GM12878 (cell line): ENCODE data around the gene TEX264. TPM values are rescaled to one million over a fixed set of nuclear protein-coding genes. Genes with fewer than 3 reads are reported as not detected.

Experiments used
- ATAC-seq: fragments of 200-7000 bp; cut with Tn5 transposase; 3 replicates; pipeline ENCODE4 v1.9.1; 2020; ENCODE audit warnings: mild to moderate bottlenecking, moderate library complexity
- BruUV-seq: library from RNA; stranded (reverse); fragments of 400-500 nt; replicated peaks from 2 replicates; lab custom pipeline; 2021; lab: Mats Ljungman, UMichigan
- CTCF ChIA-PET: fragments of 300-600 bp; sonication (Branson Sonifier 250); formaldehyde crosslinking; extraction: SDS; loops from one replicate; lab custom pipeline; 2021; ENCODE audit warnings: inconsistent platforms; lab: Yijun Ruan, JAX
- POLR2A ChIA-PET: fragments of 350-600 bp; formaldehyde crosslinking; extraction: SDS; loops from one replicate; lab custom pipeline; 2021; ENCODE audit warnings: inconsistent platforms; lab: Charles Lee
- RAD21 ChIA-PET: fragments of 300-600 bp; sonication (Branson Sonifier 250); formaldehyde crosslinking; loops from one replicate; lab custom pipeline; 2023; ENCODE audit warnings: antibody characterized with exemption; ENCODE audit not compliant: unreplicated experiment; lab: Charles Lee
- SMC1A ChIA-PET: fragments of 300-600 bp; sonication (Branson Sonifier 250); formaldehyde crosslinking; loops from one replicate; lab custom pipeline; 2023; ENCODE audit not compliant: unreplicated experiment, uncharacterized antibody; lab: Charles Lee
- DNase-seq: peaks from one replicate; pipeline ENCODE4 v3.0.0-alpha.2; 2011; ENCODE audit warnings: low read depth, low spot score
- FAIRE-seq: peaks from 3 replicates; lab custom pipeline; 2011; peaks lifted over from hg19 to GRCh38; lab: Jason Lieb, UNC
- H2AFZ ChIP-seq: 2 replicates; pipeline ENCODE4 v1.6.0; 2011; ENCODE audit warnings: low read depth, low read length, control low read depth; ENCODE audit not compliant: control insufficient read depth
- H3K27ac ChIP-seq: 2 replicates; pipeline ENCODE4 v1.5.1; 2011; ENCODE audit warnings: control low read depth; ENCODE audit not compliant: control insufficient read depth, insufficient read depth
- H3K27me3 ChIP-seq, 2 experiments: replicated peaks in 1 of 2; 2 replicates each; pipeline versions ENCODE4 v1.6.0 to v1.6.1; 2011; ENCODE audit warnings: low read length in 1 of 2; ENCODE audit not compliant: control insufficient read depth in 2 of 2, insufficient read depth in 2 of 2
- H3K36me3 ChIP-seq, 2 experiments: 2 replicates each; pipeline ENCODE4 v1.5.1; 2011; ENCODE audit warnings: low read length in 1 of 2; ENCODE audit not compliant: control insufficient read depth in 2 of 2, insufficient read depth in 2 of 2
- H3K4me1 ChIP-seq: 2 replicates; pipeline ENCODE4 v1.6.1; 2011; ENCODE audit warnings: mild to moderate bottlenecking, low read length, moderate library complexity, mixed read lengths; ENCODE audit not compliant: control insufficient read depth, insufficient read depth
- H3K4me2 ChIP-seq: 2 replicates; pipeline ENCODE4 v1.6.0; 2011; ENCODE audit warnings: control low read depth; ENCODE audit not compliant: control insufficient read depth, insufficient read depth
- H3K4me3 ChIP-seq: fragments of 200-600 bp; sonication (generic); 2 replicates; pipeline ENCODE4 v1.5.1; 2016
- H3K79me2 ChIP-seq: 2 replicates; pipeline ENCODE4 v1.6.0; 2011; ENCODE audit warnings: low read length; ENCODE audit not compliant: control insufficient read depth, insufficient read depth
- H3K9ac ChIP-seq: 2 replicates; pipeline ENCODE4 v1.8.0; 2011; ENCODE audit warnings: low read length, control low read depth, mixed read lengths; ENCODE audit not compliant: control insufficient read depth, insufficient read depth
- H3K9me3 ChIP-seq: replicated peaks from 3 replicates; pipeline ENCODE4 v1.5.1; 2011; ENCODE audit warnings: mild to moderate bottlenecking, low read length; ENCODE audit not compliant: control insufficient read depth, insufficient read depth
- H4K20me1 ChIP-seq: 2 replicates; pipeline ENCODE4 v1.6.0; 2011; ENCODE audit not compliant: control insufficient read depth, insufficient read depth
- EZH2 ChIP-seq: IDR thresholded peaks from 2 replicates; pipeline ENCODE4 v1.6.1; 2012; ENCODE audit warnings: low read depth, mild to moderate bottlenecking, control low read depth, inconsistent platforms, low read length, borderline replicate concordance; ENCODE audit not compliant: control insufficient read depth
- FOXK2 ChIP-seq: fragments of 450-650 bp; IDR thresholded peaks from 2 replicates; pipeline ENCODE4 v1.6.1; 2017; ENCODE audit warnings: mild to moderate bottlenecking, moderate library complexity
- FOXM1 ChIP-seq: IDR thresholded peaks from 2 replicates; pipeline ENCODE4 v1.6.1; 2012; ENCODE audit warnings: low read depth, mild to moderate bottlenecking, inconsistent platforms, low read length, moderate library complexity
- LARP7 ChIP-seq: fragments of 450-650 bp; IDR thresholded peaks from 2 replicates; pipeline ENCODE4 v1.6.1; 2017; ENCODE audit warnings: mild to moderate bottlenecking
- NBN ChIP-seq: fragments of 450-650 bp; IDR thresholded peaks from 2 replicates; pipeline ENCODE4 v1.6.1; 2016
- NR2C2 ChIP-seq: IDR thresholded peaks from 2 replicates; pipeline ENCODE4 v1.6.1; 2011; ENCODE audit warnings: borderline replicate concordance, low read depth; ENCODE audit not compliant: control insufficient read depth, insufficient read length
- REST ChIP-seq: IDR thresholded peaks from 2 replicates; pipeline ENCODE4 v1.6.1; 2012; ENCODE audit warnings: mild to moderate bottlenecking, low read depth, low read length
- SIN3A ChIP-seq: IDR thresholded peaks from 2 replicates; pipeline ENCODE4 v1.6.1; 2012; ENCODE audit warnings: low read depth, low read length, improper control_type of control experiment
- SREBF2 ChIP-seq: IDR thresholded peaks from 2 replicates; pipeline ENCODE4 v1.6.1; 2012; ENCODE audit warnings: mild to moderate bottlenecking, low read length
- STAT3 ChIP-seq: IDR thresholded peaks from 2 replicates; pipeline ENCODE4 v1.6.1; 2011; ENCODE audit warnings: low read depth, low read length, improper control_type of control experiment
- ZNF217 ChIP-seq: fragments of 450-650 bp; IDR thresholded peaks from 2 replicates; pipeline ENCODE4 v1.6.1; 2017; ENCODE audit warnings: antibody characterized with exemption, mild to moderate bottlenecking
- WGBS: methylation state at CpG from one replicate; pipeline ENCODE4 v1.1.6; 2016; ENCODE audit warnings: low lambda C conversion rate; ENCODE audit not compliant: insufficient replicate concordance, insufficient coverage; ENCODE audit errors: missing lambda C conversion rate; 5-methylcytosine and 5-hydroxymethylcytosine counted together
- in situ Hi-C: fragments of 300-500 bp; cut with MboI; formaldehyde crosslinking; loops from 9 replicates; pipeline ENCODE4 v1.14.3; 2018; ENCODE audit warnings: mixed read lengths
- intact Hi-C: fragments of 100-400 bp; cut with micrococcal nuclease; formaldehyde crosslinking; loops from one replicate; pipeline ENCODE4 v1.14.2; 2022; ENCODE audit not compliant: unreplicated experiment
- polyA plus RNA-seq, 11 experiments: library from polyadenylated mRNA; depleted of rRNA in 4 of 11; unstranded in 6 of 11; stranded (reverse) in 5 of 11; fragments of >200 nt; fragmentation: Nextera tagmentation in 4 of 11; fragmentation: Illumina TruSeq in 1 of 11; extraction: Ambion mirVana in 4 of 11; extraction: Trizol in 1 of 11; gene quantifications; 1 replicate in 1 of 11; 2 replicates in 10 of 11; pipeline versions ENCODE4 v1.2.1 to v1.2.3, GENCODE V29; 2011 to 2016; ENCODE audit warnings: inconsistent platforms in 2 of 11, missing spikeins in 2 of 11, low read depth in 1 of 11
- total RNA-seq, 4 experiments: library from RNA; depleted of rRNA in 3 of 4; stranded (reverse); fragments of >200 nt in 3 of 4; fragmentation: Illumina TruSeq in 1 of 4; extraction: Trizol in 1 of 4; gene quantifications; 2 replicates each; pipeline versions ENCODE4 v1.2.1 to v1.2.3, GENCODE V29; 2013 to 2021

The TEX264 gene
- total and polyA plus RNA-seq, 10 of the 15 experiments (the other 5 are each of a cell fraction or from before 2014, with no cell fraction given) = 3.6 to 63.0 (median 52.4) TPM

- no peaks in the 10 kb centered on the region; a peak in 1 of 4 replicates for H3K36me3 ChIP-seq
- ChIA-PET SMC1A (no interaction called here), POLR2A (no interaction called here), CTCF (interaction anchor here (1.8 kb wide), 1 partner anchor 60 kb away, joined by 3 read pairs; no protein-coding TSS in a partner anchor), RAD21 (no interaction called here)
- H3K9me3 ChIP-seq = no peaks in the 10 kb centered on the region
- no peaks in the 10 kb centered on the region for H3K4me1 ChIP-seq
- no peaks in the 10 kb centered on the region for H3K27me3 ChIP-seq
- H4K20me1 ChIP-seq = no peaks in the 10 kb centered on the region
- no peak overlapping the region for H2AFZ ChIP-seq
- FAIRE-seq (no peak), ATAC-seq (no peak), DNase-seq (no peak)
- in situ Hi-C loops (no loop called here), intact Hi-C loops (no loop called here)
- H3K79me2 ChIP-seq = no peaks in the 10 kb centered on the region
- 81% methylated on average over 4 of the region's 4 CpGs for WGBS
- no peak overlapping the region for H3K4me2 ChIP-seq
- H3K4me3 ChIP-seq = no peak overlapping the region
- H3K9ac ChIP-seq = no peak overlapping the region
- no peak overlapping the region for H3K27ac ChIP-seq
- no TSS peak for BruUV-seq
- TF ChIP-seq FOXM1 = no peak
- no peak for TF ChIP-seq LARP7
- no peak for TF ChIP-seq SREBF2
- TF ChIP-seq NR2C2 = no peak
- no peak for TF ChIP-seq EZH2
- no peak for TF ChIP-seq REST
- TF ChIP-seq FOXK2 = no peak
- TF ChIP-seq NBN = no peak
- TF ChIP-seq ZNF217 = no peak
- TF ChIP-seq SIN3A = no peak
- no peak for TF ChIP-seq STAT3
These were observed 48.2 kb upstream of the TEX264 start for GRCh38 chr3:51622868-51623267.
